Right lobe of liver (tissue), 4 donors: Measurements from ENCODE around the gene TMEM129.

Source experiments
- CTCF ChIP-seq, 4 donors: fragments of 200-600 bp in 3 of 4; fragments of 450-650 bp in 1 of 4; IDR thresholded peaks; one replicate each; pipeline versions ENCODE4 v1.5.1 to v1.8.0; 2016 to 2022; ENCODE audit warnings: antibody characterized with exemption in 4 of 4, mild to moderate bottlenecking in 2 of 4
- POLR2A ChIP-seq: fragments of 450-650 bp; IDR thresholded peaks from one replicate; pipeline ENCODE4 v1.6.1; 2017; ENCODE audit warnings: antibody characterized with exemption, mild to moderate bottlenecking
- donor health status: DM: no; HTN: no; CAD: no.
- donor health status: DM: no; HTN: no; CAD: no.
- donor health status: DM: no; HTN: yes; CAD: no.

GRCh38 chr4:1711055-1711570, 10.0 kb downstream of the TMEM129 start:
- TF ChIP-seq POLR2A: no peak
- no peak for TF ChIP-seq CTCF (IDR thresholded peaks at IDR 0.05)
